ENCODE results near the gene REG1A.

REG1A gene

GRCh38 chr2:79125721-79125985 is 5.4 kb downstream of the REG1A start:
- DNase-seq (ENCODE audit: low read depth in 2 of 2) = no peak

GRCh38 chr2:79128406-79128805 is 8.1 kb downstream of the REG1A start:
- no peak for DNase-seq (ENCODE audit: low read depth in 2 of 2)

DNA sequence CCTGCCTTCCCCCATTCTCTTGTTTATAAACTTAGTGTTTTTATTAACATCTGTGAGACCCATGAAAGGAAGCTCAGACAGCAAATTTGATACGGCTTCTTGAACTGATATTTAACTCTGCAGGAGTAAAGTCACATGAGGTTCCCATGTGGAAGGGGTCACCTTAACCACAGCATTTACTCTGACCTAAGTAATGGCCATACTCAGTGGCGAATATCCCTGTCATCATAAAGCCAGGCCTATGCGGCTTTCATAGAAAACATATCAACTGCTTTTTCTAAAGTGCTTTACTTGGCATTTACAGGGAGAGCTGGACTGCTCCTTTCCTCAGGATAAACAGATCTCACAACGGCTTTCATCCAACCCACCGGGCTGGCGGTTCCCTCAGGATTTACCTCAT is 9.0 kb downstream of the REG1A start:
- DNase-seq (ENCODE audit: low read depth in 2 of 2) = no peak

DNA sequence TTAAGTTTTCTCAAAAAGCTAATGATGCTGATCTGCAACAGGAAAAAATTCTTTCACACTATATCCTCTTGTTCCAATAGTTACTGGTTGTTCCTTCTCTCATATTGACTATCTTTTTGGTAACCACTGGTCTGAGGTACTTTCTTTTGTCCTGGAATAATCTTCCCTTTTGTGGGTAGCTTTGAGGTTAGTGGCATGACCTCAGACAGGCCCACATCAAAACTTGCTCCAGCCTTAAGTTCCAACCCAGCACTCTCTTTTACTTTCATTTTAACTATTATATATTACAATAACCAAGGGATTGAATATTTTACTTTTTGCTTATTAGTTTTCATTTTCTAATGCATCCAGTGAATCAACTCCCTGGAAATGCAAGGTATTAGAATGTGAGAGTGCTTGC is 9.5 kb downstream of the REG1A start:
- no peak for DNase-seq (ENCODE audit: low read depth in 2 of 2)

GRCh38 chr2:79131687-79132086 is 11.4 kb downstream of the REG1A start:
- DNase-seq (ENCODE audit: low read depth in 2 of 2) = no peak

DNA sequence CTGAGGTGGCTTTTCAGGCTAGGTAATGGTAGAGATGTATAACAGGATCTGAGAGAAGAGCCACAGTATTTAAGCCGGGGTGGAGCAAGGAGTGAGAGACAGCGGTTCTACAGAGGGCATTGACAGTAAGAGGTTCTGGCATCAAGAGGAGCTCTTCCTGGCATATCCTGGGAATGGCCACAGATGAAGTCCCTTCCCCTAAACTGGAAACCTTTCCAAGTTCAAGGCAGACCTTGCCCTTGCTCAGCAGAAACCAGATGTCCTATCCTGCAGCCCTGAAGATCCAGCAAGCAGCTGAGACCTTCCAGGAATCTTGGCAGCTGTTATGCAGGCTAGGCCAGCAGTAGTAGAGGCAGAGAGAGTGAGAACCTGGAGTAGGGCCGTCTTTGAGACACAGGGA is 18.1 kb downstream of the REG1A start:
- no peak for DNase-seq (ENCODE audit: low read depth in 2 of 2)

GRCh38 chr2:79139423-79139822 is 19.1 kb downstream of the REG1A start:
- no peak for DNase-seq (ENCODE audit: low read depth in 2 of 2)

DNA sequence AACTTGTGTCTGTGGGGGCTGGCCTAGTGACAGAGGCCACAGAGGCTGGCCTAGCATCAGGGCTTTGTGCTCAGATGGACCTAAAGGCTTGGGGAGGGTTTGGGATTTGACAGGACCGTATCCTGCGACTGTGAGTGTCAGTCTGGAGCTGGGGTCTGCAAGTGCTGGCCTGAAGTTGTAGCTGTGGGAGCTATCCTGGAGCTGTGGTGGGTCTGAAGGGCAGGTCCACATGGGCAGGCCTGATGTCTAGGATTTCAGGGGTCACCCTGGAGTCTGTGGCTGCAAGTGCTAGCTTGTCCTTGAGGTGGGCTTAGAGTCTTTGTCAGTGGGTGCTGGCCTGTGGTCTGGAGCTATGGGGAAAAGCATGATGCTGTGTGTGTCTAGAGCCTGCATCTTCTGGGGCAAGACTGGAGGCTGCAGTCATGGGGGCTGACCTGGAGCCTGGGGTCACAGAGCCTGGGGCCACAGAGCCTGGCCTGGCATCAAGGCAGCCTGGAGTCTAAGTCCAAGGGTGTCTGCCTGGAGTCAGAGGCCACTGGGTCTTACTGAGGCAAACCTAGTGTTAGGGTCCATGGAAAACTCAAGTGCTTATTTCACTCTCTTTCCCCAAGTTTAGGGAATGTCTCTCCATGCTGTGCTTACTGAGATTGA is 35.7 kb downstream of the REG1A start:
- no peak for DNase-seq (ENCODE audit: low read depth in 2 of 2)

DNA sequence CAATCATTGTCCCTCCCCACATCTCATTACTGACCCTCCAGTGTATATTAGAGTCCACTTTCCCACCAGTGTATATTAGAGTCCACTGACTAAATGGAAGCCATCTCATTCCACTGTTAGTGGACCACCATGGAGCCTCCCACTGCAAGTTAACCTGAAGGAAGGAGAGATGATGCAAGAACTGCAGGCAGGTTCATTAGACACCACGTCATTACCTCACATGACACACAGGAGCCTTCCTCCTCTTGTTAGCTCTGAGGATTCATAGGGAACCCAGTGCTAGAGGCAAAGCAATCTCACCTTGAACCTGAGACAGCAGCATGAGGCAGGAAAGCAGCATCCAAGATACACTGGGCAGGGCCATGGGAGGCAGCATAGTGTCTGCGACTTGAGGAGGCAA is 38.7 kb downstream of the REG1A start:
- DNase-seq (ENCODE audit: low read depth in 2 of 2) = no peak

GRCh38 chr2:79159653-79160052 is 39.4 kb downstream of the REG1A start, which contains the start of gene REG3A:
REG3A (minus strand) TSS chr2:79159753; CDS start chr2:79159405, 348 bp downstream.
- no peak for DNase-seq (ENCODE audit: low read depth in 2 of 2)

- DNase-seq (ENCODE audit: low read depth in 2 of 2) = no peak
Observed at GRCh38 chr2:79162132-79162531, 41.8 kb downstream of the REG1A start.

GRCh38 chr2:79162801-79163200 is 42.5 kb downstream of the REG1A start:
- DNase-seq (ENCODE audit: low read depth in 2 of 2) = no peak

DNA sequence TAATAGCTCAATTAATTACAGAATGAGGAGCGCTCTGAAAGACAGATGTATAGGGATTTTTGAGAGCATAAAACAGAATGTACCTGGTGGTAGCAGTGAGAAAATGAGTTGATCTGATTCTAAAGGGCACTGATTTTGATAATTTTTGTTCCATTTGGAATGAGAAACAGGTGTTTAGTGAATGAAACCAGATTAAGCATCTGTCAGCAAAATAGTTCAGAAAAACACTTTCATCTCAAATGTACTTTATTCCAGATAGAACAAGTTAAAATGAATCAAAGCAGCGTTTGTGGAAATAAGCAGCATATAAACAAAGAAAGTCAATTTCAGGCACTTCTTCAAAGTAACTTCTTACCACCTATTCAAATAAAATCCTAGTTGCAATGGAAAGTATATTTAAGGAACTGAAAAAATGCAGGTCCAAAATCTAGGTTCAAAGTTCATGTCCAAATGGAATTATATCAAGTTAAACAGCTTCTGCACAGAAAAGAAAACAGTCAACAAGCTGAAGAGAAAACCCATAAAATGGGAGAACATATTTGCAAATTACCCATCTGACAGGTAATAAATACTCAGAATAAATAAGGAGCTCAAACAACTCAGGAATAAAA is 51.2 kb downstream of the REG1A start:
- DNase-seq (ENCODE audit: low read depth in 2 of 2) = no peak

All from stimulated activated CD4-positive, alpha-beta T cell treated with anti-CD3 and anti-CD28 coated beads, Interleukin-4, amount 100 ng/mL, for 48 hours (primary cell).